Measurements from ENCODE around the gene CASP2.

DNA sequence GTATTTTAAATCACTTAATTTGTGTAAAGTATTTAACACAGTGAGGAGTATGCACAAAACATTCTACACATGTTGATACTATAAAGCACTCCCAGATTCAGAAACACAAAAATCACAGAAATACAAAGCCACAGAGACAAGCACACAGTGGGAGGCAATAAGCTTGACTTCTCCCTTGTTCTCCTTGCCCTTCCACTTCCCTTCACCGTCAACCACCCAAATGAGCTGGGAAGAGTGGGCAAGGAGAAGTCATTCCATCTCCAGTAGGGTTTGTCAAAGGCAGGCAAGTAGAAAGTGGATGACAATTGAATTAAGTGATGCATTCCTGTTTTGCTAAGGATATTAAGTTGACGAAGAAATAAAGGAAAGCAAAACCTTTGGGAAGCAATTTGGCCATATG, 7.6 kb upstream of the CASP2 start:
- TF ChIP-seq, protein P1, sequence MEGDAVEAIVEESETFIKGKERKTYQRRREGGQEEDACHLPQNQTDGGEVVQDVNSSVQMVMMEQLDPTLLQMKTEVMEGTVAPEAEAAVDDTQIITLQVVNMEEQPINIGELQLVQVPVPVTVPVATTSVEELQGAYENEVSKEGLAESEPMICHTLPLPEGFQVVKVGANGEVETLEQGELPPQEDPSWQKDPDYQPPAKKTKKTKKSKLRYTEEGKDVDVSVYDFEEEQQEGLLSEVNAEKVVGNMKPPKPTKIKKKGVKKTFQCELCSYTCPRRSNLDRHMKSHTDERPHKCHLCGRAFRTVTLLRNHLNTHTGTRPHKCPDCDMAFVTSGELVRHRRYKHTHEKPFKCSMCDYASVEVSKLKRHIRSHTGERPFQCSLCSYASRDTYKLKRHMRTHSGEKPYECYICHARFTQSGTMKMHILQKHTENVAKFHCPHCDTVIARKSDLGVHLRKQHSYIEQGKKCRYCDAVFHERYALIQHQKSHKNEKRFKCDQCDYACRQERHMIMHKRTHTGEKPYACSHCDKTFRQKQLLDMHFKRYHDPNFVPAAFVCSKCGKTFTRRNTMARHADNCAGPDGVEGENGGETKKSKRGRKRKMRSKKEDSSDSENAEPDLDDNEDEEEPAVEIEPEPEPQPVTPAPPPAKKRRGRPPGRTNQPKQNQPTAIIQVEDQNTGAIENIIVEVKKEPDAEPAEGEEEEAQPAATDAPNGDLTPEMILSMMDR (optimal IDR thresholded peaks at IDR 0.05 in 1 of 3, IDR thresholded peaks at IDR 0.05 in 1 of 3, conservative IDR thresholded peaks at IDR 0.05 in 1 of 3; ENCODE audit: extremely low read depth in 1 of 3, insufficient read depth in 2 of 3, low read length in 3 of 3), result no peak
- TF ChIP-seq EZH2 (IDR thresholded peaks at IDR 0.05; ENCODE audit: low read length), result no peak

Data from keratinocyte (primary cell).